Stimulated activated memory B cell treated with anti-CD40 and anti-IgM and Interleukin-4, amounts not matched to agents 10 μg/mL and 1 μg/mL and 100 μg/mL, for 72 hours (primary cell): ENCODE data around the gene C12orf50.

Source experiments
- ATAC-seq: fragments of 150-1000 bp; cut with Tn5 transposase; 2 replicates; pipeline ENCODE4 v1.10.0; 2021
- H3K27ac Mint-ChIP-seq: one replicate; pipeline ENCODE4 v1.8.0; 2022; ENCODE audit warnings: mild to moderate bottlenecking, mixed read lengths
- H3K27me3 Mint-ChIP-seq: one replicate; pipeline ENCODE4 v1.8.0; 2022; ENCODE audit warnings: mixed read lengths
- H3K36me3 Mint-ChIP-seq: one replicate; pipeline ENCODE4 v1.8.0; 2022; ENCODE audit warnings: mixed read lengths
- H3K4me1 Mint-ChIP-seq: one replicate; pipeline ENCODE4 v1.8.0; 2022; ENCODE audit warnings: mixed read lengths
- H3K4me3 Mint-ChIP-seq: one replicate; pipeline ENCODE4 v1.8.0; 2022; ENCODE audit warnings: mild to moderate bottlenecking, moderate library complexity, mixed read lengths
- H3K9me3 Mint-ChIP-seq: one replicate; pipeline ENCODE4 v1.8.0; 2022; ENCODE audit warnings: mixed read lengths

C12orf50 gene

DNA sequence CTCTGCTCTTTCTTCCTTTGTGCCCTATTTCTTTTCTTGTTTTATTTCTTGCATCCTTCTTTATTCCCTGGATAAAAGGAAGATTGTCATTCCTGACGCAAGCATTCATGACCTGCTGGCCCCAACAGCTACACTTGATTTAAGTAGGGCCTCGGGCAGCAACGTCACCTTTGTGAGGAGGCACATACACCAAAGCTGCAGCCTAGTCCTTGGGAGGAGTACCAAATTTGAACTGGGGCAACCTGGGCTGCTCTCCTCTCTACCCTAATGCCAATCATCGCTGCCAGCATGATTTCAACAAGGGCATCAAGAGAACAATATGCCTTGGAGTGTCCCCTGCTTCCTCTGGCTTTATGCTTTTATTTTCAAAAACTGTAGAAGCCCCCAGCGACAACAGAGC is 76.4 kb downstream of the C12orf50 start:
- H3K27me3 Mint-ChIP-seq = no peaks in the 10 kb centered on the region
- peaks cover 6% of the 10 kb centered on the region for H3K9me3 Mint-ChIP-seq
- H3K27ac Mint-ChIP-seq = no peak overlapping the region
- no peaks in the 10 kb centered on the region for H3K4me1 Mint-ChIP-seq
- H3K4me3 Mint-ChIP-seq = no peak overlapping the region
- H3K36me3 Mint-ChIP-seq = no peaks in the 10 kb centered on the region
- no peak for ATAC-seq

DNA sequence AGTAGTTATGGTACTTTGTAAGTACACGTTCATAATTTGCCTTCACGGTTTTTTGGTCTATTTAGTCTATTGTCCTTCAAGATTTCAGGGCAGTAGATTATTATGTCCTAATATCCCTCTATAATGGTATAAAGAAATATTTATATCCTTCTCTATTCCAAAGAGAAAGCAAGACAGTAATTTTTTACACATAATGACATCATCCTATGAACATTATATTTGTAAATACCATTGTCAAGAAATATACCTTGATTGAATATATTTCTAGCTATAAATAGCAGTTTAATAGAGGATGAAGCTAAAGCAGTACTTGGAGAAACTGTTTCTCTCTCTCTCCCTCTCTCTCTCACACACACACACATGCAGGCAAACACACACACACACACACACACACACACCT is 77.0 kb downstream of the C12orf50 start:
- no peaks in the 10 kb centered on the region for H3K36me3 Mint-ChIP-seq
- no peaks in the 10 kb centered on the region for H3K4me1 Mint-ChIP-seq
- H3K4me3 Mint-ChIP-seq = no peak overlapping the region
- no peaks in the 10 kb centered on the region for H3K27me3 Mint-ChIP-seq
- no peak for ATAC-seq
- peaks cover 6% of the 10 kb centered on the region for H3K9me3 Mint-ChIP-seq
- H3K27ac Mint-ChIP-seq = no peak overlapping the region

DNA sequence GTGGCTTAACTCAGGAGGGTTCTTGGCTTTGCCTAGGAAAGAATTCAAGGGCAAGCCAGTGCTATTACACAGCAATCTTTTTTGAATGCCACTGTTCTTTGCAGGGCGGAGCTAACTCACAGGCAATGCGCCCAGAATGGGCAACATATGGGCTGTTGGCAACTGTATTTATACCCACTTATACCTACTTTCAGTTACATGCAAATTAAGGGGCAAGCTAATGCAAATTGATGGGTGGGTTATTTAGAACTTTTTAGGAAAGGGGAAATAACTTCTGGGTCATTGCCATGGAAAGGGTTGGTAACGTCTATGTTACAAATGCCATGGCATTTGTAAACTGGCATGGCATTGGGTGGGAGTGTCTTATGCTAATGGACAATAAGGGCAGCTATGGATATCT is 85.4 kb downstream of the C12orf50 start:
- Mint-ChIP-seq H3K36me3 (no peaks in the 10 kb centered on the region), H3K27me3 (no peaks in the 10 kb centered on the region), H3K27ac (no peak overlapping the region), H3K4me1 (no peaks in the 10 kb centered on the region), H3K9me3 (no peaks in the 10 kb centered on the region), H3K4me3 (no peak overlapping the region)
- ATAC-seq = no peak

DNA sequence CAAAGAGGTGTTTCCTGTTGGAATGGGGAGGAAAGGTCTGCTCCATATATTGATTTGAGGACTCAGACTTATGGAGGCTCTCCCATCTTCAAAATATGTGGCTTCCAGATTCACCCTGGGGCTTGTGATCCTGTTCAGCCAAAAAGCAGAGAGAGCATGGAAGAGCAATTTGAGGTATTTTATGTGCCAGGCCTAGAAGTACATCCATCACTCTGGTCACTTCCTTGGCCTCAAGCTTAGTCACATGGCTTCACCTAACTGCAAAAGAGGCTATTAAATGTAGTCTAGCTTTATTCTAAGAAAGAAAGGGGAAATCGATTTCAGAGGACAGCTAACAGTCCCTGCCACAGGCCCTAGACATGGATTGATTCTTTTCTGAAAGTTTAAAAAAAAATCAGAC is 86.2 kb downstream of the C12orf50 start:
- no peaks in the 10 kb centered on the region for H3K36me3 Mint-ChIP-seq
- no peak for ATAC-seq
- H3K27ac Mint-ChIP-seq = no peak overlapping the region
- no peaks in the 10 kb centered on the region for H3K9me3 Mint-ChIP-seq
- no peaks in the 10 kb centered on the region for H3K27me3 Mint-ChIP-seq
- no peak overlapping the region for H3K4me3 Mint-ChIP-seq
- no peaks in the 10 kb centered on the region for H3K4me1 Mint-ChIP-seq

DNA sequence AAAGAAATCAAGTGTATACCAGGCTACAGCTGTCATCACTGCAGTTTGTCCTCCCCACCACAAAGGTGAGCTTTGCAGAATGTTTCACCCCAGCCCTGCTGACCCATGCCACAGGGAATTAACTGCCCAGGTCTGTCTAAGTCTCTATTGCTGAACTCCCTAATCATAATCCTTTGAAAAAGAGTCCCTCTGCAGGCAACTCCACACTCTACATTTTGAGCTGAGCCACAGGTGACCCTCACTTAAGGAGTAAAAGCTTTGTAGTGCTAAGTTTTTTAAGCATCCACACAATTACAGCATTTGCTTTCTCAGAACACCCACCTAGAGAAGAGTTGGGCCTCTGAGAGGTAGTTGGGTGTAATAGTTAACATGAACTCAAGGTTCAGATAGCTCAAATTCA is 90.0 kb downstream of the C12orf50 start:
- no peaks in the 10 kb centered on the region for H3K27me3 Mint-ChIP-seq
- no peak for ATAC-seq
- H3K36me3 Mint-ChIP-seq = no peaks in the 10 kb centered on the region
- H3K9me3 Mint-ChIP-seq = peaks cover 7% of the 10 kb centered on the region
- H3K27ac Mint-ChIP-seq = no peak overlapping the region
- H3K4me1 Mint-ChIP-seq = no peaks in the 10 kb centered on the region
- H3K4me3 Mint-ChIP-seq = no peak overlapping the region

DNA sequence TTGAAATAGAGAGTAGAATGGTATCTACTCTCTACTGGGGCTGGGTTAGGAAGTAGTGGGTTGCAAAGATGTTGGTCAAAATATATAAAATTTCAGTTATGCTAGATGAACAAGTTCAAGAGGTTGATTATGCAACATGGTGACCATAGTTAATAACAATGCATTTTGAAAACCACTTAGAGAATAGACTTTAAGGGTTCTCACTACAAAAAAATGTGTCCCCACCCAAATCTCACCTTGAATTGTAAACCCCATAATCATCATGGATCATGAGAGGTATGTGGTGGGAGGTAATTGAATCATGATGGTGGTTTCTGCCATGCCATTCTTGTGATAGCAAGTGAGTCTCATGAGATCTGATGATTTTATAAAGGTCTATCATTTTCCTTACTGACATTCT is 94.0 kb downstream of the C12orf50 start:
- ATAC-seq = no peak
- Mint-ChIP-seq H3K4me1 (no peaks in the 10 kb centered on the region), H3K27ac (no peak overlapping the region), H3K4me3 (no peak overlapping the region), H3K36me3 (no peaks in the 10 kb centered on the region), H3K9me3 (peaks cover 7% of the 10 kb centered on the region), H3K27me3 (no peaks in the 10 kb centered on the region)

DNA sequence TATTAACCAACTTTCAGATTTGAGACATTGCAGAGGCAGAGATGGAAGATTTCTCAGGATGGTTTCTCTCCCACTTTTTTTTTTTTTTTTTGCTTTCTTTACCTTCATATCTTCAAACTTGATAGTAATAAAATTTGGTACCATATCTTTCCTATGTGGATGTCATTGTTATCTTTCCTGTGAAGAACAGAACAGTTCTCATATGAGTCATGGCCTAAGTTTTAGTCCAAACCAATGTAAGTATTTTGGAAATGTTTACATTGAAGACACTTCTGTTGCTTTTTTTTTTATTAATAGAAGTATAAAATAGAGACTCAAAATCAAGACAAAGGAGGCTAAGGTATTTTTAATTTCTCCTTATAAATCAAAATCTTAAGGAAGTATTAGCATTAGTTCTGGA is 95.2 kb downstream of the C12orf50 start:
- no peaks in the 10 kb centered on the region for H3K36me3 Mint-ChIP-seq
- H3K27me3 Mint-ChIP-seq = no peaks in the 10 kb centered on the region
- no peaks in the 10 kb centered on the region for H3K4me1 Mint-ChIP-seq
- H3K27ac Mint-ChIP-seq = no peak overlapping the region
- peaks cover 7% of the 10 kb centered on the region for H3K9me3 Mint-ChIP-seq
- ATAC-seq = no peak
- H3K4me3 Mint-ChIP-seq = no peak overlapping the region

DNA sequence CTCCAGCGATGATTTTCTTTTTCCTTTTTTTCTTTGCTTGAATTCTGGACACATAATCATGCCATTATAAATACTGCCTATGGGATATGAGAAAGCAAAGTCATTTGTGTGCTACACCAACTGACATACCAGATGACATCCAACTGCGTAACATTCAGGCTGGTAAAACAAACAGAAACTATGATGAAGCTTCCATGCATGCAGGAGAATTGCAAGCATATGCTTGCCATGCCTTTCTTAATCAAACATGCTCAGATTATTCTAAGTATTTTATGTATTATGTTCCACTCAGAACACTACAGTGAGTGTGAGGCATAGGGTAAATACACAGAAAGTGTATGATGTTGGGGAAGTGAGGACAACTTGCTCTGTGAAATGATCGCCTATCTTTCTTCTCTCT is 97.4 kb downstream of the C12orf50 start:
- no peaks in the 10 kb centered on the region for H3K27me3 Mint-ChIP-seq
- ATAC-seq = no peak
- no peak overlapping the region for H3K27ac Mint-ChIP-seq
- peaks cover 7% of the 10 kb centered on the region for H3K9me3 Mint-ChIP-seq
- no peak overlapping the region for H3K4me3 Mint-ChIP-seq
- H3K36me3 Mint-ChIP-seq = no peaks in the 10 kb centered on the region
- H3K4me1 Mint-ChIP-seq = no peaks in the 10 kb centered on the region

DNA sequence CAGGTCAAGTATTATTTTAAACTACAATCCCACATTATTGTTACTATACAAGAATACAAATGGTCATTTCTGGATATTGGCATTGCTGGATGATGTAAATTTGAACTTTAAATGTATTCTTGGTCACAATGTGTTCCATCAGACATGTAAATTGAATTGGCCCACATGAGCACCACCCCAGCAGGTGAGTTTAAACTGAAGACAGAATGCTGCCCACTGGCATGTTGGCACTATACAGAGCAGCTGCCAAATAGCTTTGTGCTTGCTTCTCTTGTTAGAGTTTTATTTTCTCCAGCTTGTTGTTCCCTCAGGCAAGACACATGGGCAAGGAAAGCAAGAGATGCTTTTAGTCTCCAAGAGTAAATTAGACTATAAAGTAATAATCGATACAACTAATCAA is 98.6 kb downstream of the C12orf50 start:
- H3K27me3 Mint-ChIP-seq = no peaks in the 10 kb centered on the region

More for the DNA sequence above, 98.6 kb downstream of the C12orf50 start:
- Mint-ChIP-seq H3K36me3 (no peaks in the 10 kb centered on the region), H3K27ac (no peak overlapping the region), H3K9me3 (peaks cover under 1% of the 10 kb centered on the region), H3K4me3 (no peak overlapping the region), H3K4me1 (no peaks in the 10 kb centered on the region)
- ATAC-seq = no peak
